ENCODE data around the gene RAVER2.

Gene RAVER2

GRCh38 chr1:64846573-64847430, 101.9 kb downstream of the RAVER2 start:
- no peak for DNase-seq (ENCODE audit: low spot score)

GRCh38 chr1:64847666-64848065, 102.8 kb downstream of the RAVER2 start:
- no peak for DNase-seq (ENCODE audit: low spot score)

GRCh38 chr1:64848136-64848535, 103.3 kb downstream of the RAVER2 start:
- no peak for DNase-seq (ENCODE audit: low spot score)

GRCh38 chr1:64848803-64849202, 103.9 kb downstream of the RAVER2 start:
- no peak for DNase-seq (ENCODE audit: low spot score)

GRCh38 chr1:64849942-64850341, 105.1 kb downstream of the RAVER2 start:
- no peak for DNase-seq (ENCODE audit: low spot score)

- DNase-seq (ENCODE audit: low spot score) = no peak
Measured at GRCh38 chr1:64850846-64851245, 106.0 kb downstream of the RAVER2 start.

GRCh38 chr1:64851664-64852063, 106.8 kb downstream of the RAVER2 start:
- DNase-seq (ENCODE audit: low spot score) = no peak

- no peak for DNase-seq (ENCODE audit: low spot score)
Measured at GRCh38 chr1:64854674-64855073, 109.8 kb downstream of the RAVER2 start.

- DNase-seq (ENCODE audit: low spot score) = no peak
Measured at GRCh38 chr1:64855557-64855956, 110.7 kb downstream of the RAVER2 start.

- no peak for DNase-seq (ENCODE audit: low spot score)
Measured at GRCh38 chr1:64856553-64856952, 111.7 kb downstream of the RAVER2 start.

- no peak for DNase-seq (ENCODE audit: low spot score)
Measured at GRCh38 chr1:64857347-64857746, 112.5 kb downstream of the RAVER2 start.

GRCh38 chr1:64861611-64862010, 116.7 kb downstream of the RAVER2 start:
- DNase-seq (ENCODE audit: low spot score) = no peak

- peak; percentile 66 for DNase-seq (ENCODE audit: low spot score)
Measured at GRCh38 chr1:64864018-64864940, 119.4 kb downstream of the RAVER2 start.

GRCh38 chr1:64865105-64865757, 120.4 kb downstream of the RAVER2 start:
- DNase-seq (ENCODE audit: low spot score) = no peak

- DNase-seq (ENCODE audit: low spot score) = no peak
Measured at GRCh38 chr1:64866689-64867088, 121.8 kb downstream of the RAVER2 start.

- DNase-seq (ENCODE audit: low spot score) = no peak
Measured at GRCh38 chr1:64867266-64867665, 122.4 kb downstream of the RAVER2 start.

- no peak for DNase-seq (ENCODE audit: low spot score)
Measured at GRCh38 chr1:64871256-64871655, 126.4 kb downstream of the RAVER2 start.

- DNase-seq (ENCODE audit: low spot score) = no peak
Measured at GRCh38 chr1:64872067-64872466, 127.2 kb downstream of the RAVER2 start.

GRCh38 chr1:64873576-64873975, 128.7 kb downstream of the RAVER2 start:
- DNase-seq (ENCODE audit: low spot score) = no peak

- DNase-seq (ENCODE audit: low spot score) = no peak
Measured at GRCh38 chr1:64874666-64875065, 129.8 kb downstream of the RAVER2 start.

- DNase-seq (ENCODE audit: low spot score) = no peak
Measured at GRCh38 chr1:64875101-64875500, 130.2 kb downstream of the RAVER2 start.

GRCh38 chr1:64875606-64876005, 130.7 kb downstream of the RAVER2 start:
- no peak for DNase-seq (ENCODE audit: low spot score)

Data from Ammon's horn (tissue), 1 donor.